DOHH2 (cell line): ENCODE measurements around the gene AREG.

ENCODE experiments used
- H3F3A ChIP-seq: fragments of 200-600 bp; sonication (generic), shearing (Covaris generic); 2 replicates; pipeline ENCODE4 v1.6.0; 2016; ENCODE audit warnings: antibody characterized with exemption, mild to moderate bottlenecking; ENCODE audit not compliant: control insufficient read depth, insufficient read depth
- H3K27ac ChIP-seq: fragments of 200-600 bp; sonication (generic); 2 replicates; pipeline ENCODE4 v1.5.1; 2014; ENCODE audit warnings: low read depth, mild to moderate bottlenecking, low read length, moderate library complexity
- H3K27me3 ChIP-seq: fragments of 200-600 bp; sonication (generic); 2 replicates; pipeline ENCODE4 v1.6.1; 2014; ENCODE audit warnings: mild to moderate bottlenecking, low read length, mixed read lengths; ENCODE audit not compliant: control insufficient read depth
- H3K36me3 ChIP-seq: fragments of 200-600 bp; sonication (generic); 2 replicates; pipeline ENCODE4 v1.6.1; 2014; ENCODE audit warnings: mild to moderate bottlenecking, low read length, moderate library complexity, mixed read lengths; ENCODE audit not compliant: control insufficient read depth
- H3K4me1 ChIP-seq: fragments of 200-600 bp; sonication (generic); 2 replicates; pipeline ENCODE4 v1.6.1; 2014; ENCODE audit warnings: mild to moderate bottlenecking, low read length, mixed read lengths; ENCODE audit not compliant: control insufficient read depth
- H3K4me2 ChIP-seq: fragments of 200-600 bp; sonication (generic); 2 replicates; pipeline ENCODE4 v1.6.0; 2014; ENCODE audit warnings: mild to moderate bottlenecking, low read length, moderate library complexity
- H3K4me3 ChIP-seq: fragments of 200-600 bp; sonication (generic); 2 replicates; pipeline ENCODE4 v1.5.1; 2014; ENCODE audit warnings: mild to moderate bottlenecking, low read length, mixed read lengths
- H3K79me2 ChIP-seq: fragments of 200-600 bp; sonication (generic); 2 replicates; pipeline ENCODE4 v1.6.1; 2014; ENCODE audit warnings: mild to moderate bottlenecking, low read length, mixed read lengths; ENCODE audit not compliant: control insufficient read depth
- H3K9me2 ChIP-seq: fragments of 200-600 bp; sonication (generic); replicated peaks from 2 replicates; pipeline ENCODE4 v1.6.1; 2014; ENCODE audit warnings: mild to moderate bottlenecking, low read length, mixed read lengths; ENCODE audit not compliant: control insufficient read depth
- H3K9me3 ChIP-seq: fragments of 200-600 bp; sonication (generic); 2 replicates; pipeline ENCODE4 v1.6.1; 2014; ENCODE audit warnings: antibody characterized with exemption, low read length, mixed read lengths; ENCODE audit not compliant: control insufficient read depth, insufficient read depth
- H4K20me1 ChIP-seq: fragments of 200-600 bp; sonication (generic); 2 replicates; pipeline ENCODE4 v1.6.0; 2014; ENCODE audit warnings: low read depth, mild to moderate bottlenecking, antibody characterized with exemption, low read length, moderate library complexity; ENCODE audit not compliant: control insufficient read depth, insufficient read depth
- EZH2phosphoT487 ChIP-seq: fragments of 200-600 bp; sonication (generic); IDR thresholded peaks from 2 replicates; pipeline ENCODE4 v1.6.1; 2017; ENCODE audit warnings: borderline replicate concordance, mild to moderate bottlenecking, antibody characterized with exemption, low read length, moderate library complexity, mixed read lengths
- TF ChIP-seq, protein P1 (sequence below): fragments of 200-600 bp; sonication (generic); IDR thresholded peaks from one replicate; pipeline ENCODE4 v1.5.1; 2014; ENCODE audit warnings: antibody characterized with exemption, mild to moderate bottlenecking, low read depth, low read length; ENCODE audit not compliant: poor library complexity, severe bottlenecking

Gene AREG

DNA sequence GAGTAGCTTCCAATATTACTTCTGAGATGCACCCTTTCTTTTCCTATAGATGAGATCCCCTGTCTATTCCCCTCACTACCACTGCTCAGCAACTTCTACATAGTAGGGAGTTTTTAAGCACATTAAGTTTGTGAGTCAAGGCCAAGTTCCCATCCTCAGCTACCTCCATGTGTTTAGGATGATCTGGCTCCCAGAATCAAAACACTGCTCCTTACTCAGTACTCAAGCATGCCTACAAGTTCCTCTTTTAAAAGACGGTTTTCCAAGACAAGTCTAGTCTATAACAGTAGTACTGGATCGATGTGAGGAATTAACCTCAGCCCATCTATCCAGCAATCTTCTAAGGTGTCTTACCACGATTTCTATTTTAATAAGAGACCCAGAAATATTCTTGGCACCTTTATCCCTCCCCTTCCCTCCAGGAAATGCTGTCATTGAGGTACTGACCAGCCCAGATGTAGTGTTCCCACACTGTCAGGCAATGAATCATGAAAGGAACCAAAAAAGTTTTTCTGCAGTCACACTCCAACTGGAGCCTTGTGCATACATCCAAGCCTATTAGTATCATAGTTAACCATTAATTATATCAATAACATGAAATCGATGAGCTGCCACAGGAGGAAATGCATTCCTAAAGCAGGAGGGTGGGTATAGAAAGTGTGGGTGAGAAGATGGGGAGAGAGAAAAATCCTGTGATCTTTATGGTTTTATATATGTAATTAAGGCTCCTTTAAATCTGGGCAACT, 29.6 kb downstream of the AREG start:
- H3K36me3 ChIP-seq, result no peaks in the 10 kb centered on the region
- H3K4me3 ChIP-seq, result no peak overlapping the region
- H4K20me1 ChIP-seq, result no peaks in the 10 kb centered on the region
- TF ChIP-seq, protein P1, sequence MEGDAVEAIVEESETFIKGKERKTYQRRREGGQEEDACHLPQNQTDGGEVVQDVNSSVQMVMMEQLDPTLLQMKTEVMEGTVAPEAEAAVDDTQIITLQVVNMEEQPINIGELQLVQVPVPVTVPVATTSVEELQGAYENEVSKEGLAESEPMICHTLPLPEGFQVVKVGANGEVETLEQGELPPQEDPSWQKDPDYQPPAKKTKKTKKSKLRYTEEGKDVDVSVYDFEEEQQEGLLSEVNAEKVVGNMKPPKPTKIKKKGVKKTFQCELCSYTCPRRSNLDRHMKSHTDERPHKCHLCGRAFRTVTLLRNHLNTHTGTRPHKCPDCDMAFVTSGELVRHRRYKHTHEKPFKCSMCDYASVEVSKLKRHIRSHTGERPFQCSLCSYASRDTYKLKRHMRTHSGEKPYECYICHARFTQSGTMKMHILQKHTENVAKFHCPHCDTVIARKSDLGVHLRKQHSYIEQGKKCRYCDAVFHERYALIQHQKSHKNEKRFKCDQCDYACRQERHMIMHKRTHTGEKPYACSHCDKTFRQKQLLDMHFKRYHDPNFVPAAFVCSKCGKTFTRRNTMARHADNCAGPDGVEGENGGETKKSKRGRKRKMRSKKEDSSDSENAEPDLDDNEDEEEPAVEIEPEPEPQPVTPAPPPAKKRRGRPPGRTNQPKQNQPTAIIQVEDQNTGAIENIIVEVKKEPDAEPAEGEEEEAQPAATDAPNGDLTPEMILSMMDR, result no peak
- TF ChIP-seq EZH2phosphoT487, result no peak
- no peaks in the 10 kb centered on the region; the same call in none of the 2 replicates for H3K9me2 ChIP-seq
- H3F3A ChIP-seq, result no peaks in the 10 kb centered on the region
- H3K27me3 ChIP-seq, result no peaks in the 10 kb centered on the region
- H3K27ac ChIP-seq, result no peak overlapping the region
- no peaks in the 10 kb centered on the region for H3K4me1 ChIP-seq
- H3K9me3 ChIP-seq, result no peaks in the 10 kb centered on the region
- H3K4me2 ChIP-seq, result no peak overlapping the region
- H3K79me2 ChIP-seq, result no peaks in the 10 kb centered on the region

- no peaks in the 10 kb centered on the region for H3K79me2 ChIP-seq
- H3K9me2 ChIP-seq, result no peaks in the 10 kb centered on the region; the same call in none of the 2 replicates
- H3K4me2 ChIP-seq, result no peak overlapping the region
- no peaks in the 10 kb centered on the region for H3K4me1 ChIP-seq
- no peaks in the 10 kb centered on the region for H3K36me3 ChIP-seq
- TF ChIP-seq EZH2phosphoT487, result no peak
- TF ChIP-seq, protein P1, result no peak
- no peaks in the 10 kb centered on the region for H4K20me1 ChIP-seq
- no peaks in the 10 kb centered on the region for H3F3A ChIP-seq
- no peak overlapping the region for H3K27ac ChIP-seq
- H3K27me3 ChIP-seq, result no peaks in the 10 kb centered on the region
- H3K9me3 ChIP-seq, result no peaks in the 10 kb centered on the region
- no peak overlapping the region for H3K4me3 ChIP-seq
Observed at GRCh38 chr4:74475091-74475800, 30.3 kb downstream of the AREG start.

GRCh38 chr4:74475946-74476345, 31.0 kb downstream of the AREG start:
- Histone ChIP-seq H3K36me3 (no peaks in the 10 kb centered on the region), H4K20me1 (no peaks in the 10 kb centered on the region), H3K27me3 (no peaks in the 10 kb centered on the region), H3K27ac (no peak overlapping the region), H3F3A (no peaks in the 10 kb centered on the region), H3K4me2 (no peak overlapping the region), H3K79me2 (no peaks in the 10 kb centered on the region), H3K4me1 (no peaks in the 10 kb centered on the region), H3K9me2 (no peaks in the 10 kb centered on the region; the same call in 1 of the 2 replicates), H3K4me3 (no peak overlapping the region), H3K9me3 (no peaks in the 10 kb centered on the region)
- TF ChIP-seq, protein P1, result no peak
- TF ChIP-seq EZH2phosphoT487, result no peak
